OCI-LY7 (cell line): ENCODE data around the gene TINAGL1. TPM values are rescaled to one million over a fixed set of nuclear protein-coding genes. Genes with fewer than 3 reads are reported as not detected.

Source experiments
- BruUV-seq: library from RNA; stranded (reverse); fragments of 400-500 nt; replicated peaks from 2 replicates; lab custom pipeline; 2021; lab: Mats Ljungman, UMichigan
- CTCF ChIA-PET: fragments of 300-600 bp; sonication (Branson Sonifier 250); formaldehyde crosslinking; loops from one replicate; lab custom pipeline; 2022; ENCODE audit warnings: antibody characterized with exemption; ENCODE audit not compliant: unreplicated experiment; lab: Charles Lee
- POLR2A ChIA-PET: fragments of 300-600 bp; sonication (Branson Sonifier 250); formaldehyde crosslinking; loops from one replicate; lab custom pipeline; 2022; ENCODE audit warnings: antibody characterized with exemption; lab: Charles Lee
- DNase-seq: peaks from one replicate; pipeline ENCODE4 v3.0.0-alpha.2; 2015; ENCODE audit warnings: low spot score
- H2AFZ ChIP-seq: fragments of 200-600 bp; sonication (generic), shearing (Covaris generic); 2 replicates; pipeline ENCODE4 v1.6.1; 2014; ENCODE audit warnings: mild to moderate bottlenecking, antibody characterized with exemption, low read length, moderate library complexity
- H3K27ac ChIP-seq: fragments of 200-600 bp; sonication (generic); 2 replicates; pipeline ENCODE4 v1.5.1; 2014; ENCODE audit warnings: mixed run types, low read depth, mild to moderate bottlenecking, moderate library complexity, low read length, inconsistent platforms; ENCODE audit not compliant: poor library complexity, severe bottlenecking
- H3K36me3 ChIP-seq: fragments of 200-600 bp; sonication (generic); 2 replicates; pipeline ENCODE4 v1.6.1; 2014; ENCODE audit warnings: mild to moderate bottlenecking, antibody characterized with exemption, low read length, moderate library complexity, mixed read lengths; ENCODE audit not compliant: insufficient read depth
- H3K4me1 ChIP-seq: fragments of 200-600 bp; sonication (generic); 2 replicates; pipeline ENCODE4 v1.5.1; 2014; ENCODE audit warnings: mild to moderate bottlenecking, low read length; ENCODE audit not compliant: insufficient read depth, poor library complexity, severe bottlenecking
- H3K4me2 ChIP-seq: fragments of 200-600 bp; sonication (generic); 2 replicates; pipeline ENCODE4 v1.6.1; 2014; ENCODE audit warnings: mild to moderate bottlenecking, low read length
- H3K4me3 ChIP-seq: fragments of 200-600 bp; sonication (generic); 2 replicates; pipeline ENCODE4 v1.5.1; 2014; ENCODE audit warnings: mild to moderate bottlenecking, low read depth, low read length; ENCODE audit not compliant: poor library complexity, severe bottlenecking
- H3K79me2 ChIP-seq: fragments of 200-600 bp; sonication (generic); 2 replicates; pipeline ENCODE4 v1.6.1; 2016; ENCODE audit warnings: low read depth, mild to moderate bottlenecking, low read length, moderate library complexity, mixed read lengths; ENCODE audit not compliant: insufficient read depth
- H3K9me2 ChIP-seq: fragments of 200-600 bp; sonication (generic); 2 replicates; pipeline ENCODE4 v1.6.1; 2016; ENCODE audit warnings: mild to moderate bottlenecking, low read length, mixed read lengths; ENCODE audit not compliant: insufficient read depth
- H3K9me3 ChIP-seq: fragments of 200-600 bp; sonication (generic); 2 replicates; pipeline ENCODE4 v1.6.1; 2014; ENCODE audit warnings: mild to moderate bottlenecking, mixed run types, low read length, mixed read lengths
- H4K20me1 ChIP-seq: fragments of 200-600 bp; sonication (generic); 2 replicates; pipeline ENCODE4 v1.6.1; 2014; ENCODE audit warnings: mild to moderate bottlenecking, antibody characterized with exemption, low read length, moderate library complexity, mixed read lengths; ENCODE audit not compliant: insufficient read depth
- EZH2phosphoT487 ChIP-seq: fragments of 200-600 bp; sonication (generic); IDR thresholded peaks from 2 replicates; pipeline ENCODE4 v1.6.1; 2018; ENCODE audit warnings: low read depth, borderline replicate concordance, mild to moderate bottlenecking, mixed run types, antibody characterized with exemption, low read length, moderate library complexity, mixed read lengths
- intact Hi-C: fragments of 100-400 bp; cut with micrococcal nuclease; formaldehyde crosslinking; loops from one replicate; pipeline ENCODE4 v1.10.0; 2022; ENCODE audit not compliant: unreplicated experiment
- total RNA-seq, 2 experiments: library from RNA; depleted of rRNA in 1 of 2; stranded (reverse); fragments of >200 nt in 1 of 2; shearing (Covaris generic) in 1 of 2; gene quantifications; 2 replicates each; pipeline ENCODE4 v1.2.3, GENCODE V29; 2014 to 2022
- TF ChIP-seq, protein P1 (sequence below): fragments of 200-600 bp; sonication (generic); conservative IDR thresholded peaks from 2 replicates; pipeline ENCODE4 v1.5.1; 2014; ENCODE audit warnings: mild to moderate bottlenecking, antibody characterized with exemption, low read length, moderate library complexity, mixed read lengths

TINAGL1 gene
- total RNA-seq, 2 experiments from 2014 or later: 0.17 TPM; not detected in 1

DNA sequence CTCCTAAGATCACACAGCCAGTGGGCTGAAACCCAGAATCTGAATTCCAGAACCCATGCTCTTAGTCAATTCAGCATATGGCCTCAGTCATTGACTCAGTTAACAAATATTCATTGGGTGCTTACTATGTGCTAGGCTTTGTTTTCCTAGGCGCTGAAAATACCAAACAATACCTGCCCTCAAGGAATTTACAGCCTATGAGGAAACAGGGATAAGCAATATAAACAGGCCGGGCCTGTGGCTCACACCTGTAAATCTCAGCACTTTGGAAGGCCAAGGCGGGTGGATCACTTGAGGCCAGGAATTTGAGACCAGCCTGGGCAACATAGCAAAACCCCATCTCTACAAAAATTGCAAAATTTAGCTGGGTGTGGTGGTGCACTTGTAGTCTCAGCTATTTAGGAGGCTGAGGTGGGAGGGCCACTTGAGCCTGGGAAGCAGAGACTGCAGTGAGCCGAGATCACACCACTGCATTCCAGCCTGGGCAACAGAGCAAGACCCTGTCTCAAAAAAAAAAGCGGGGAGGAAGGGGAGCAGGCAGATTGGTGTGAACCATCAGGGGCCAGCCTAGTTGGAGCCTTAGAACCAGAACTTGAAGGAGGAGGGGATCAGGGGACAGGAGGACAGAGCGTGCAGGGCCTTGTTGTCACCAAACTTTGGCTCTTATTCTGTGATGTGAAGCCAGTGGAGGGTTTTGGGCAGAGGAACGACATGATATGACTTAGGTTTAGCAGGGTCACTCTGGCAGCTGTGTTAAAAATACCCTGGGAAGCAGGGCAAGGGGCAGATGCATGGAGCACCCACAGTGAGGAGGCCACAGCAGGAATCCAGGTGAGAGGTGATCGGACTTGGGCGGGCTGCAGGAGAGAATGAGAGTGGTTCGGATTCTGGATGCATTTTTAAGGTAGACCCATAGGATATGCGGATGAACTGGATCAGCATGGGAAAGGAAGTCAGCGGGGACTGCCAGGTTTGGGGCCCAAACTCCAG is 5.8 kb downstream of the TINAGL1 start:
- intact Hi-C loops: no loop called here
- POLR2A ChIA-PET: no interaction called here

DNA sequence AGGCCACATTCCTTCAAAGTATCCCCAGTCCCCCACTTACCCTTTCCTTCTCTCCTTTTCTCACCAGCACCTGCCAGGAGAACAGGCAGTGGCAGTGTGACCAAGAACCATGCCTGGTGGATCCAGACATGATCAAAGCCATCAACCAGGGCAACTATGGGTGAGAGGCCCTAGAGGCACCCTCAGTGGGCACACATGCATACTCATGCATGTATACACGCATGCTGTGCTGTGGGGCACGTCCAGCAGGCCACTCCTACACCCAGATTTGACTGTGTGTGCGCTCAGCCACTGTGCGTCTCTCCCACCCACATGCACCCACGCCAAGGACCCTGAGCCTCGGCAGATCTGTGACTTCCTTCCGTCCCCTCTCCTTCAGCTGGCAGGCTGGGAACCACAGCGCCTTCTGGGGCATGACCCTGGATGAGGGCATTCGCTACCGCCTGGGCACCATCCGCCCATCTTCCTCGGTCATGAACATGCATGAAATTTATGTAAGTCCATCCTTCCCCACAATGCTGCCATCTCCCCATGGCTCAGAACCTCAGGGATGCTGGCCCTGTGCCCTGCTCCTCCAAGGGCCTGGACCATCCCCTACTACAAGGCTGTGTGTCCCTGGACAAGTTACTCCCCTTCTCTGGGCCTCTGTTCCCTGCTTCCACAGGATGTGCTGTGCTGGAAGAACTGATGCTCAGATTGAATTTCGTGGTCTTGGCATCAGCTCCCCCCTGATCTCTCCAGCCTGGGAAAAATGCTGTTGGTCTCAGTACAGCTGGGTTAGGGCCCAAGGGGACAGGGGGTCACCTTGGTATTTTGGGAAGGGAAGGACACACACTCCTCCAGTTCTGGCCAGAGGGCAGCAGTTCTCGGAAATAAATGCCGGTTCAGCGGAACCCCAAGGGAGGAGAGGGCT is 7.0 kb downstream of the TINAGL1 start:
- Histone ChIP-seq H3K4me2 (no peak overlapping the region), H3K9me3 (no peaks in the 10 kb centered on the region), H3K27ac (no peak overlapping the region), H3K36me3 (no peaks in the 10 kb centered on the region), H2AFZ (no peak overlapping the region), H3K4me1 (no peaks in the 10 kb centered on the region), H3K9me2 (no peaks in the 10 kb centered on the region), H3K4me3 (no peak overlapping the region), H3K79me2 (no peaks in the 10 kb centered on the region), H4K20me1 (no peaks in the 10 kb centered on the region; the same call in 1 of the 2 replicates)
- TF ChIP-seq, protein P1, sequence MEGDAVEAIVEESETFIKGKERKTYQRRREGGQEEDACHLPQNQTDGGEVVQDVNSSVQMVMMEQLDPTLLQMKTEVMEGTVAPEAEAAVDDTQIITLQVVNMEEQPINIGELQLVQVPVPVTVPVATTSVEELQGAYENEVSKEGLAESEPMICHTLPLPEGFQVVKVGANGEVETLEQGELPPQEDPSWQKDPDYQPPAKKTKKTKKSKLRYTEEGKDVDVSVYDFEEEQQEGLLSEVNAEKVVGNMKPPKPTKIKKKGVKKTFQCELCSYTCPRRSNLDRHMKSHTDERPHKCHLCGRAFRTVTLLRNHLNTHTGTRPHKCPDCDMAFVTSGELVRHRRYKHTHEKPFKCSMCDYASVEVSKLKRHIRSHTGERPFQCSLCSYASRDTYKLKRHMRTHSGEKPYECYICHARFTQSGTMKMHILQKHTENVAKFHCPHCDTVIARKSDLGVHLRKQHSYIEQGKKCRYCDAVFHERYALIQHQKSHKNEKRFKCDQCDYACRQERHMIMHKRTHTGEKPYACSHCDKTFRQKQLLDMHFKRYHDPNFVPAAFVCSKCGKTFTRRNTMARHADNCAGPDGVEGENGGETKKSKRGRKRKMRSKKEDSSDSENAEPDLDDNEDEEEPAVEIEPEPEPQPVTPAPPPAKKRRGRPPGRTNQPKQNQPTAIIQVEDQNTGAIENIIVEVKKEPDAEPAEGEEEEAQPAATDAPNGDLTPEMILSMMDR: no peak
- no peak for TF ChIP-seq EZH2phosphoT487
- no peak for DNase-seq
- ChIA-PET CTCF (no interaction called here), POLR2A (no interaction called here)
- intact Hi-C loops: no loop called here
- no TSS peak for BruUV-seq

More for the DNA sequence above, 5.8 kb downstream of the TINAGL1 start:
- Histone ChIP-seq H3K4me2 (no peak overlapping the region), H3K27ac (no peak overlapping the region), H4K20me1 (no peaks in the 10 kb centered on the region; the same call in 1 of the 2 replicates), H3K79me2 (no peaks in the 10 kb centered on the region), H2AFZ (no peak overlapping the region), H3K36me3 (no peaks in the 10 kb centered on the region), H3K9me3 (no peaks in the 10 kb centered on the region), H3K9me2 (no peaks in the 10 kb centered on the region), H3K4me3 (no peak overlapping the region), H3K4me1 (no peaks in the 10 kb centered on the region)
- DNase-seq: no peak
- CTCF ChIA-PET: no interaction called here
- TF ChIP-seq, protein P1: no peak
- TF ChIP-seq EZH2phosphoT487: no peak
- no TSS peak for BruUV-seq
